ENCODE data around the gene SLC13A4.
"Not testable (repeated sequence)": the region's sequence is repeated elsewhere in the genome, so short reads cannot be mapped to it uniquely, and the experiment has no call there.

Gene SLC13A4

DNA sequence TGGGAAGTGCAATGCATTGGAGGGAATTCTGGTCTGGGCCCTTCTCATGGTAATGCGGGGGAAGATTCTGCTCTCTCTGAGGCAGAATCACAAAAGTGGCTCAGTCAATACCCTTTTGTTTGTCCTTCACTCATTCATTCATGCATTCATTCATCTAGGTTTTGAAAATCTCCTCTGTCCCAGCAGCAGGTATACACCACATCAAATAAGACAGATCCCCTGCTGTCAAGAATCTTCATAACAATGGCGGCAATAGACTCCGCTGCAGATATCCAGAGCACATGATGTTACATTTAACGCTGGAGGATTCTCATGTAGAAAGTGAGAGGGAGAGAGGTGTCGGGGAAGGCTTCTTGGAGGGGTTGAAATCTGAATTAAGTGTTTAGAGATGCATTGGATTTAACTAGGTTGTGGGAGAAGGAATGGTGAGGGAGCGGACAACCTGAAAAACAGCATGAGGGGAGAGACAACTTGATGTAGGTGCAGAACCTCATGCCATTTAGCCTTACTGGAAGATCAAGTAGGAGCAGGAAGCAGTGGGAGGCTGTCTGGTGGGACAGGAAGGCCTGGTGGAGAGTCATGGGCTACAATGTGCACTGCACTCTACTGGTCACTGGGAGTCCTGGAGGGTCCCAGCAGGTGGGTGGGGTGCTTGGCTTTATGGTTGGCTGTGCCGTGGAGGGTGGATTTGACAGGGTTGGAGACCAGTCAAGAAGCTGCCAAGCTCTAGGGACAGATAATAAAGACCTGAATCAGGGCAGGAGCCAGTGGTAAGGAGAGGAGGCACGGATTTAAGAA lies 25.8 kb upstream of the SLC13A4 start:
- DNase-seq (ENCODE audit: low read depth), result no peak

DNA sequence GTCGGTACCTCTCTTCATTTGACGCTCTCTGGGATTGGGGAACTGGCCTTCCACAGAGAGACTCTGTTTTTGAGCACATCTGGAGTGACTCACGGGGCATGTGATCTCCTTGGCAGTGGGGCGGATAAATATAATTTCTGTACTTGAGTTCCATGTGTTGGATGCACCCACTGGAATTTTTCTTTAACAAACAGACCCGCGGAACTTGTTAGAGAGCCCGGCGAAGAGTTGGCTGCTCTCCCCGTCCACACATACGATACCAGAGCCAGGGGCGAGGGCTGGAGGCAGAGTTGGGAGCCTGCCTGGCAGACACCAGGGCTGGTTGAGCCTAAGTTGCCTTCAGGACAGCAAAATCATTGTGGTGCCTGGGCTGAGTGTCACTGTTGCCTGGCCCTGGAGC lies 20.8 kb upstream of the SLC13A4 start, which contains the start of gene FAM180A:
Gene FAM180A (minus strand): TSS at position 44 of the 400 bp plus-strand sequence. CDS start 233 bp downstream, outside the sequence.
- DNase-seq (ENCODE audit: low read depth), result no peak

DNA sequence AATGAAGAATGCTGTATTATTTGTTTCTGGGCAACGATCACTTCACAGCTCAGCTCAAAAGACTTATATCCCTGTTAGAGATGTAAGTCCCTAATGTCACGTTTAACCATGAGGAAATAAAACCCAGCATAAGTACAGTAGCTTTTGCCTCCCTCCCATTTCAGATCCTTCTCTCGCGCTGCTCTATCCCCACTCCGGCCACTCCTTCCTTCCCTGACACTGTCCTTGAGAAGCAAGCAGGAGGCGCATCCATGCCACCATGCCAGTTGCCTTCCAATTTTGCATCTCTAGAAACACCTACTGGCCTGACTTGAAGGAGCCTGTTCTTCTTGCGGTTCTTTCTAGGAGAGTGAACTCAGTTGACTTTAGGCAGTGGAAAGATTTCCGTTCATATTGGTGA lies 19.4 kb upstream of the SLC13A4 start:
- no peak for DNase-seq (ENCODE audit: low read depth)

DNA sequence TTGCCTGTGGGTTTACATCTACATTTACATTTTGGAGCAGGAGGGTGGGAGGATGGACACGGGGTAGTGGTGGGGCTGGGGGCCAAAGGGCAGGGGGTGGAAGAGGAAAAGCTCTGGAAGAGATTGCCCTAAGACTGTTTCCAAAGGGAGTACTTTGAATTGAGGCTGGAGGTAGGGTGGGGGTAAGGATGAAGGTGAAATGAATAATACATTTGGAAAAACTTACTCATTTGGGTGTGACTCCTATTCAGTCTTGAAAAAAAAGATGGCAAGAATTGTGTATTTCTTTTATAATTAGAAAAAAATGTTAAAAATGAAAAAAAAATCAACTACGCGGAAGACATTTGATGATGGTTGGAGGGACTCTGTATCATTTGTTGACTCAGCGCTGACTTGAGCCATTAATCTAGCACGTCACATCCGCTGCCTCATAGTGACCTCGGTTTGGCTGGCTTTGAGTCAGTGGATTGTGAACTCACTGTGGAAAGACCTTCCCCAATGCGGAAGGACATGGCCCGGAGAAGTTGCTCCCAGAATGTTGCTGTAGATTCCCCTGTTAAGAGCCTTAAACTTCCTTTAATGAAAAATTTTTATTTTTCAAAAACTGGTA lies 17.8 kb upstream of the SLC13A4 start:
- no peak for DNase-seq (ENCODE audit: low read depth)

DNA sequence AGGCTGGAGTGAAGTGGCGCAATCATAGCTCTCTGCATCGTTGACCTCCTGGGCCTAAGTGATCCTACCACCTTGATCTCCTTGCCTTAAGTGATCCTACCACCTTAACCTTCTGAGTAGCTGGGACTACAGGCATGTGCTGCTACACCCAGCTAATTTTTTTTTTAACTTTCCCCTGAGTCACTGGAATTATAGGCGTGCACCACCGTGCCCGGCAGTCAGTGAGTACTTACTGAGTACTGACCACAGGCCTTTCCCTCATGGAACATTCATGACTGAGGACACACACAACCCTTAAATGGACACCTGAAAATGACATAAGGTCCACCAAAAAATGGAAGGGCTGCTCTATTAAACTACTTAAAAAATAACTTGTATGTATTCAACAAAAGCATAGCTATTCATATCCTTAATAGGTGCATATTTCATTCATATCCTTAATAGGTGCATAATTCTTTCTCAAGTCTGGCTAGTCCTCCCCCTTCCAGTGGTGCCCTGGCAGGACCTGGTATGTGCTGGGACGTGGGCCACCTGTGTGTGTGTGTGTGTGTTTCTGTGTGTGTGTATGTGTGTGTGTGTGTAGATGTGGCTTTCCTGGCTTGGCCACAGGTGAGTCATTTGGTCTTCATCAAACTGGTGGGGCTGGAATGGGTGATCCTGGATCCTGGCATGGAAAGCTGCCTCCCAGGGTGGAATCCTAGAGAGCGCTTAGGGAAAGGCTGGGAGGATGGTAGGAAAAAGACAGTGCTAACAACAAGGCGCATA lies 17.1 kb upstream of the SLC13A4 start:
- DNase-seq (ENCODE audit: low read depth), result no peak

DNA sequence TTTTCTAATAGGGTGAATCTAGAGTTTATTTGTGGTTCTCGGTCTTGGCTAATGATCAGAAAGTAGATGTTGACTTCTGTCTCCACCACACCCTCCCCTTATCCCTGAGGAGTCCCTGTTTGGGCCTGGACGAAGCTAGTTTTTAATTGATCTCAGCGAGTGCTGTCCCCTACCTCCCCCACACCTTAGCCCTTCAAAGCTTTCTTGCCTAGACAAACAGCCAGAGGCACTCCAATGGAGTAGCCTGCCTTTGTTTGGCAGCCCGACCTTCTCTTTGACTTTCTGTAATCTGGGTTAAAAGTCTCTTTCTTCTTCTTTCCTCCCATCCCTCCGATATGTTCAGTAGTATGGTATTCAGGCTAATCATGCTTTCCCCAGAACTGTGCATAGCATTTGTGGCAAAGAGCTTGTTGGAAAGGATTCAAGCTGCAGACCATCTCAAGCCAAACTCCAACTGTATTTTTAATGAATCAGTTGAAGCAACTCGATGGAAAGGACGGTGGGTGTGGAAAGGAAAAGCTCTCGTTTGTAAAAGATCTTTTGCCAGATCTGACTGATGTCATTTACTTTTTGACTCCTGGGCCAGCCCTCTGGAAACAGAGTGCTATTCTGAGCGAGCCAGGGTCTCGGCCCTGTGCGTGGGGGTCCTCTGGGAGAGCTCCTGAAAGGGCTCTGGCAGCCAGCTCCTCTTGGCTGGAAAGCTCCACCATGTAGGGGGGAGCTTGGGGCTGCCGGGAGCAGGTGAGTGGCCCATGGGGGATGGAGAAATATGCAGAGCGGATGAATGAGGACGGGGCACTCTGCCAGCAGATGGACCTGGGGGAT lies 16.1 kb upstream of the SLC13A4 start:
- DNase-seq (ENCODE audit: low read depth), result no peak

DNA sequence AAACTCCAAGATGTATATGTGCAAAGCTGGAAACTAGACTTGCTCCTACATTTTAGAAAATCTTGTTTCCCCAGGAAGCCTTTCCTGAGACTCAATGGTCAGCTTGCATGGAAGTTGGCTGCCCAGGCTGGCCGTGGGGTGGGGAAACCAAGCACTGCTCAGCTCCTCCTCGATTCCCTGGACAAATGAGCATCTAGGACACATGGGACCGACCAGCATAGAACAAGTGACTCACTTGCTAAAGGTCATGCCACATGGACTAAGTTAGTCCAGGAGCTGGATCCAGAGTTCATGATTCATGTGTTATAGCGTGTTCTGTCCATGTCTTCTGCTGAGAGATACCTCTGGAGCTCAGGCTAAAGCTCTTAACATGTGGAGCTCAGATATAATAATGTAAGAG lies 14.4 kb upstream of the SLC13A4 start:
- no peak for DNase-seq (ENCODE audit: low read depth)

DNA sequence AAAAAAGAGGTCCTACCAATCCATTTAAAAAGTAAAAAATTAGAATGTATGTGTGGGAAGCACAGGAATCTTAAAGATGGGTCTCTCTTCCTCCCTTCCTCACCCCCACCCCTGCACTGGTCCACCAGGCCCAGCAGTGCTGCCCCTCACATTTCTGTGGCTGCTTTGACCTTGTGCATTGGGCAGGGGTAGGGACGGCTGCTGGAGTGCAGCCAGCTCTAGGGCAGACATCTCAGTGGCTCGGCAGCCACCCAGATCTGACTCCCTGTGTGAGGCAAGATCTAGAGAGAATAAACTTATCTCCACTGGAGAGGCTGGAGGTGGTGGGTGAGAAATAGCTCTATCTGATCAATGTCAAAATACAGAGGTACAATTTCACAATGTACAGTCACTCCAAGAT lies 13.9 kb upstream of the SLC13A4 start:
- no peak for DNase-seq (ENCODE audit: low read depth)

DNA sequence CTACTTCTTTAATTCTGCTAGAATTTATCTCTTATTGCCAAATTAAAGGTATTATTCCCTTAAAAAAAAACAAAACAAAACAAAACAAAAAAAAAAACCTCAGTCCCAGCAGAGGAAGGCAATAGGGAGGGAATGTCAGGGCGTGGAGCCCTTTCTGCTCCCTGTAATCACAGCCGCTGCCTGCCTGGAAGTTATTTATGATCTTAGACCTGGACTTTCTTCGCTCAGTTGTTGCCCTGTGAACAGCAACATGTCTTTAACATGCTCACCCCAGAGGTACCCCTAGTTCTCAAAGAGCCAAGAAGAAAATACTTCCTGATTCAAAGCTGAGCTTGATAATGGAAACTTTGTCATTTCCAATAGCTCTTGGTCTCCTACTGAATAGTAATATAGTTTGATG lies 12.9 kb upstream of the SLC13A4 start:
- DNase-seq (ENCODE audit: low read depth), result no peak

DNA sequence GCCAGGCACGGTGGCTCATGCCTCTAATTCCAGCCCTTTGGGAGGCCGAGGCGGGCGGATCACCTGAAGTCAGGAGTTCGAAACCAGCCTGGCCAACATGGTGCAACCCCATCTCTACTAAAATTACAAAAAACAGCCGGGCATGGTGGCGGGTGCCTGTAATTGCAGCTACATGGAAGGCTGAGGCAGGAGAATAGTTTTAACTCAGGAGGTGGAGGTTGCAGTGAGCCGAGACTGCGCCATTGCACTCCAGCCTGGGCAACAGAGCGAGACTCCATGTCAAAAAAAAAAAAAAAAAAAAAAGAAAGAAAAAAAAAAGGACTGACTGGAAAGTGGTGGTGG lies 9.3 kb upstream of the SLC13A4 start:
- DNase-seq (ENCODE audit: low read depth), result not testable (repeated sequence)

DNA sequence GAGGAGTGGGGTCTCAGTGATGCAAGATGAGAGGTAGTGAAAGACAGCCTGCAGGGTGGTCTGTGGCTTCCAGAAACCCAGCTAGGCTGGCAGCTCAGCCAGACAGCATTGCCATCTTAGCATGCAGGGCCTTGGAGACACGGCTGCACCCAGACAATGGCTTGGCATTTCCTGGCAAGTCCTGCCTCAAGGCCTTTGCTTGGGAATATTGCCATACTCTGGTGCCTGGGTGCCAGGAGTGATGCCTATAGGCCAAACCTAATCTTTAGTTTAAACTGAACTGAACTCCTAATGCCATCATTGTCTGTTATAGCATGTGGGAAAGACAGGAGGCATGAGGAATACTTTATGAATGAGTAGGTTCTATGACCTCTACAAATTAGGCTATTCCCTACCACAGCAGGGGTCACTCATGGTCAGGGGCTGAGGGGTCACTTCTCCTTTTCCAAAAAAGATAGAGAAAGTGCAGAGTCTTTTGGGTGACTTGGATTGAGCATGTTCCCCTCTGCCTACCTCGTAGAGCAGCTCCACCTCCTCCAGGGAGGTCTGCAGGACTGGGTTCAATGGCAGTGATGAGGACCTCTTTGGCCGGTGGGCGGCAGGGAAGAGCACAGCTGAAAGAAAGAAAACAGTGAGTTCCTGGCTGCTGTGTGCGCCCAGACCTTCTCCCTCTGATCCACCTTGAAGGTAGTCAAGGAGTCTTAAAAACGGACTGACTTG lies 8.8 kb upstream of the SLC13A4 start:
- no peak for DNase-seq (ENCODE audit: low read depth)

DNA sequence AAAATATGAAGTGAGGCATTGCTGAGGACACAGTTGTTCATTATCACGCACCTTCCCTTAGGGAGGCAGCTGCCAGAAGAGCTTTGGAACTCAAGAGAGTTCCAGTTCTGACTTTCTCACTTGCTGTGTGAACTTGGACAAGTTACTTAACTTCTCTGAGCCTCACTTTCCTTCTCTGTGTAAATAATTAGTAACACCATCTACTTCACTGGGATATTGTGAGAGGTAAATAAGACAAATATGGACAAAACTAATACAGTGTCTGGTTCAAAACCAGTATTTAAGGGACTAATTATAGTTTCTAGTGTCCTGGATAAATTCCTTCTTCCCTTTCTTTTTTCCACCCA lies 6.3 kb upstream of the SLC13A4 start:
- DNase-seq (ENCODE audit: low read depth), result no peak

DNA sequence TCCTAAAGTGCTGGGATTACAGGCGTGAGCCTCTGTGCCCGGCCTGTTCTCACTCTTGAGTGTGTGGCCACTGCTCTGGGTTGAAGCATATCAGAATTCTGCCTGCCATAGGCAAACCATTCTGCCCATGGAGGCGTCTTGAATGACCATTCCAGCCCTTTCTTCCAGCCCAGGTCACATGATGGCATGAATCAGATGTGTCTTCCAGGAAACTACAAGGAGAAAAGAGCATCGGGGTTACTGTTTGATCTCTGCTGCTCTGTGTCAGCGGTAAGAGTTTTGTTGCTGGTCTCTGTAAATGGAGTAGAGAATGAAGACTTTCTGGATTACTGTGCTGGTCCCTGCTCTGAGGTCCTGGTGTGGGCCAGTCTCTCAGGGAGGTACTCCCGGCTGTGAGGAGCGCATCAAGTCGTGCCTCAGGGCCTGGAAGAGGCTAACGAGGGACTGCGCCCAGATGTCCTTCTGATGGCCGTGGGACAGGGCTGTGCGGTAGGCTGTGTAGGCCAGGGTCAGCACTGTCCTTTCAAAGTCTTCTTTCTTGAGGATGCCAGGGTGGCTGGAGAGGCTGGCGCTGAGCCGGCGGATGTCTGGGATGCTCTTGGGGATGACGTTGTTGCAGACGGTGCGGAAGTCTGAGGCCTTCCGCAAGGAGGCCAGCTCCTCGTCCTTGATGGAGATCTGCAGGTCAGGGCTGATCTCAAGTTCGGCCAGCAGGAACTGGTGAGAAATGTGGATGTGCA lies 5.8 kb upstream of the SLC13A4 start:
- DNase-seq (ENCODE audit: low read depth), result no peak

DNA sequence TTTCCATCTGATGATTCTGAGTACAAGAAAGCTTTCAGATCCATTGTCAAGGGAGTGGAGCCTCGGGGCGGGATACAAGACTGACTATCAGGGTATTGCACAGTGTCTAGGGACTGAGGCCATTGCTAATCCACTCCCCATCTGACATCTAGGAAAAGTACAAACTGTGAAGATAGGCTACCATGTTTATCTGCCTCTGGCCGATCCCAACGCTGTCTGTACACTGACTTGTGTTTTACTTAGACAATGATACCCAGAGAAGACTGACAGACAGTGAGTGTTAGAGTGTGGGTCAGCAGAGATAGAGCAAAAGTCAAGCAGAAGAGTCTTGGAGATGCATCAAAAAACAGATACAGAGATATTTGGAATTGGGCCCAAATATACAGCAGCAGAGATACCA lies 3.1 kb upstream of the SLC13A4 start:
- DNase-seq (ENCODE audit: low read depth), result no peak

DNA sequence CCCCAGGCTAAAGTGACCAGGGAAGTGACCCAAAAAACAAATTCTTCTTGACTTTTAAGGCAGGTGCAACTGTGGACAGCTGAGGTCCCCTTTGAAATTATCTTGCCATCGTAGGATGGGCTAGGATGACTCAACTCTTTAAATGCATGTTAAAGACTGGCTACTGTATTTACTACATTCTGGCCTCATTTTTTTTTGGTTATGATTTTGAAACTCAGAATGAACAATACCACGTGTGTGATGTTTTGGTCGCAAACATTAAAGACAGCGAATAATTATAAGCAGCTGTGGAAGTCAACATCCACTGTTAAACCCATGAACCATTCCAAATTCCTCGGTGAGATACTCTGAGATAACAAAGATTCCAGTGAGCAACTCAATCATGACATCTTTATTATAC lies 1.2 kb upstream of the SLC13A4 start:
- DNase-seq (ENCODE audit: low read depth), result no peak

DNA sequence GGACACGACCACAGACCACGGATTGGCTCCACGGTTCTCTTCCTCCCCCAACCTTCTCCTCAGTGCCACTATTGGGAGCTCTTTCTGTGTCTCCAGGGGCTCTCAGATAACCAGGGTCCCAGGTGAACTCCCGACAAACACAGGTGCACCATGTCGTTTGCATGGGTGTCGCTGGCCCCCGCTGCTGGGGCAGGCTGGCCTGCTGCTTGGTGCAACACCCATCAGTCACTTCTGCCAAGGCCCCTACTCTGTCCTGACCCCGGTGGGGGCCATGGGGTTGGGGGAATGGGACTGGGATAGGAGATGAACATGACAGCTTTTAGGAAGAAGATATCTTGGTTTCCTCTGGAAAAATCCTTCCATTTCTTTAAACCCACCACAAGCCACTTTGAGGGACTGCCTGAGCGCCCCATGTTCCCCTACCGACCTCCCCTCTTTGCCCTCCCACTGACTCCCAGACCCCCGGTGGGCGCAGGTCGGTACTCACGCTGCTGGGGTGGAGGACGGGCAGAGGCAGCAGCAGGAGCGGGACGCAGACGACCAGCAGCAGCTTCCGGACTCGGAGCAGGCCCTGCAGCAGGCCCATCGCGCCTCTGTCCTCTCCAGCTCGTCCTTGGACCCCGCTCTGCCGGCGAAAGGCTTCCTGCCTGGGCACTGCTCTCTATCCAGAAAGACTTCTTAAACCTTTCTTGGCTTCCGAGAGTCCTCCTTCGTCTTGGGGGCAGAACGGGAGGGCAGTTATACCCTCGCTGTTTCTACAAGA lies 894 bp downstream of the SLC13A4 start:
- DNase-seq (ENCODE audit: low read depth), result no peak

DNA sequence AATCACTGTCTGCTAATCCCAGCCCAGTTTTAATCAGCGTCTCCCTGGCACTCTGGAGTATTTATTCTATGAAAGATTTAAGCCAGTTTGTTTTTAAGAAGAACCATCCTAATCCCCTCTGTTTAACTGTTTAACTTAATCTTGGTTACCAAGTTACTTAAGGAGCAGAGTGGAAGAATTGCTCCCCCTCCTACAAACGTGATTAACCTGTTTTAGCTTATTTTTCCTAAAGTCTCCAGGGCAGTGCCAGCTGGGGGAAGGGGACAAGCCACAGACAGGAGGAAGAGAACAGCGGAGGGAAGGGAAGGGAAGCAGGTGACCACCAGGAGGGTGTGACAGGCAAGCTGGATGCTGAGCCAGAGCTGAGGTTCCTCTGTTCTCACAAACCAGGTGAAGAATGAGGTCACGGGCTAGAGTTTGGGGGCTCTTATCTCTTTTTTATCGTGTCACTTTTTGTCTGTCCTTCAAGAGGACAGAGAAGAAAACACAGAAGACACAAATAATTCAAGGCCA lies 1.7 kb downstream of the SLC13A4 start:
- DNase-seq (ENCODE audit: low read depth), result no peak

DNA sequence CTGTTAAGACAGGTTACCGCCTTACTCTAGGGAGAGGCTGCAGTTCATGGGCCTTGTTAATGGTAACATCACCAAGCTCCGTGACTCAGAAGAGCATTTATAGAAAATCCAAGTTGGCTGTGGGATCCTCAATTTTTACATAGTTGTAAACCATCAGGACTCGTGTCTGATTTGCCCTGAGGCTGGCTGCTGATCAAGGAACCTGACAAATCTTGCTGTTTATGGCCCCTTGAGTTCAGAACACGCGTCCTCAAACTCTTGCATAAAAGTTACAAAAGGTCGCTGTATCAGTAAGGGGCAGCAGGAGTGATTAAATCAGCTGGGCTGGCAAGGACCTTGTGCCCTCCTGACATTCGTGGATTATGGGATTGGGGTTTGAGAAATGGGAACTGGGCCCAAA lies 4.6 kb downstream of the SLC13A4 start:
- DNase-seq (ENCODE audit: low read depth), result no peak

DNA sequence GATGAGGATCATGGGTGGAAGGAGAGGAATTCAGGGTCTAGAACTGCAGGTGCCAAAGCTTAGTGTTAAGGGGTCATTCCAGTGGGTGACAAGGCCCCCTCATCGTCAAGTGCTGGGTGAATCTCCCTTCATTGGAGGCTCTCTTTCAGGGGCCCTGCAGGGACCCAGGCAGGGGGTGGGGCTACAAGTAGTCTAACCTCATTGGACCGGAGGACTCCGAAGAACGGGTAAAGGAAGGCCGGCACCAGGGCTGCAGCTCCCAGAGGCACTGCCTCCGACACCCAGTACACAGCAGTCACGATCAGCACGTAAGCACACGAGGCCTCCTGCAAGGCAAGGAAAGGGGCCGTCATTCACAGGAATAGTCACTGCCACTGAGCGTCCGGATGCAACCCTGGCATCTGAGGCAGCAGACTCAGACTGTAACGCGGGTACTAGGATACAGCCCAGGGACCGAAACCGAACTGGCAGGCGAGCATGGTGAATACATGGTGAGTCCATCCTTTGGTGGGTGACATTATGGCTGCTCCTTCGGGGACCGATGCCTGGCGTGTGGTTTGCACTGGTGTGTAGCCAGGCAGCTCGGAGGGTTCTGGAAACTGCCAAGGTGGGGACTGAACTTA lies 6.7 kb downstream of the SLC13A4 start:
- DNase-seq (ENCODE audit: low read depth), result no peak

DNA sequence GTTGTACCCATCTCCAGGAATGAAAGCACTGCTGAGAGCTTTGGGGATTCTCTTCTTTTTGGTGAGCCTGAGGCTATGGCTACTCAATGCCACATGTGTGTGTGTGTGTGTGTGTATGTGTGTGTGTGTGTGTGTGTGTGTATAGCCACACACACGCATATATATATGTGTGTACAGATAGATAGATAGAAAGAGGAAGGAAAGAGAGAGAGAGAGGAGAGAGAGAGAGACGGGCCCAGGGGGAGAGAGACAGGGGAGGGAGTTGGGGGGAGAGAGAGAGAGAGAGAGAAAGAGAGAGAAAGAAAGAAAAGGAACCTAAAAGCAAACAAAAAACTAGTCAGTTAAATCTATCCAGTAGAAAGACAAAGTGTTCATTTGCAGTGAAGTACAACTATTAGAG lies 8.3 kb downstream of the SLC13A4 start:
- DNase-seq (ENCODE audit: low read depth), result no peak
